ENCODE data around the gene TUBGCP3.

TUBGCP3 gene

DNA sequence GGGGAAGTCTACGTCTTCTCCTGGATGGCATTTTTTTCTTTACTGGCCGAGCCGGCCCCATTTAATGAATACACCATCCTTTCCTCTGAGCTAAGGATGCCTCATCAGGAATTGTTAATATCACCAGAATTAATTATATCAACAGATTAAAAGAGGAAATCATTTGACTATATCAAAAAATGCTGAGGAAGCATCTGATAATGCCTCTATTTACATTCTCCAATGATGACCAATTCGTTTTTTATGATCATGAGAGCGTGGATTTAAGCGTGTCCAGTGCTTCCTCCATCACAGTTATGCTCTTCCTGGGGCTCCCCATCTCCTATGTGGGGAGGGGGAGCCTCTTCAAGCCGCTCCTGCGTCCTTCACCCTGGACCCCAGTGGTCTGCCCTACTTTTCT, 58.7 kb downstream of the TUBGCP3 start:
- Histone ChIP-seq H3K9me3 (ENCODE audit: control insufficient read depth, low read length) (no peaks in the 10 kb centered on the region), H3K36me3 (ENCODE audit: control insufficient read depth, insufficient read depth, low read length) (peaks cover 19% of the 10 kb centered on the region), H3K4me1 (ENCODE audit: control insufficient read depth, insufficient read depth, low read length, poor library complexity, severe bottlenecking) (no peaks in the 10 kb centered on the region), H3K27ac (ENCODE audit: low read depth, low read length, severe bottlenecking) (no peak overlapping the region), H3K4me3 (ENCODE audit: extremely low read depth, insufficient read depth, low read length, poor library complexity, severe bottlenecking) (no peak overlapping the region)
- 90 to 100% methylated on average over 1 to 5 of the region's 8 CpGs for WGBS, 2 experiments (ENCODE audit: insufficient coverage in 2 of 2)

DNA sequence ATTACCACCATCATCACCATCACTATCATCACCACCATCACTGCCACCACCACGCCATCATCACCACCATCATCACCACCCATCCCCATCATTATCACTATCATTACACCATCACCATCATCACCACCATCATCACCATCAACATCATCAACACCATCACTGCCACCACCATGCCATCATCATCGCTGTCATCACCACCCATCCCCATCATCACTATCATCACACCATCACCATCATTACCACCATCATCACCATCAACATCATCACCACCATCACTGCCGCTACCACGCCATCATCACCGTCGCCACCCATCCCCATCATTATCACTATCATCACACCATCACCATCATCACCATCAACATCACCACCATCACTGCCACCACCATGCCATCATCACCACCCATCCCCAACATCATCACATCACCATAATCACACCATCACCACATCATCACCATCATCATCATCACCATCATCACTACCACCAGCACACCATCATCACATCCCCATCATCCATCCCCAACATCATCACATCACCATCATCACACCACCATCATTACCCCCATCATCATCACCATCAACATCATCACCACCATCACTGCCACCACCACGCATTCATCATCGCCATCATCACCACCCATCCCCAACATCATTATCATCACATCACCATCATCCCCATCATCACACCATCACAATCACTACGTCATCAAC, 61.7 kb downstream of the TUBGCP3 start:
- WGBS, 2 experiments (ENCODE audit: insufficient coverage in 2 of 2), result 90 to 91% methylated on average over 7 to 9 of the region's 9 CpGs
- Histone ChIP-seq H3K36me3 (ENCODE audit: control insufficient read depth, insufficient read depth, low read length) (peaks cover 28% of the 10 kb centered on the region), H3K9me3 (ENCODE audit: control insufficient read depth, low read length) (no peaks in the 10 kb centered on the region), H3K4me1 (ENCODE audit: control insufficient read depth, insufficient read depth, low read length, poor library complexity, severe bottlenecking) (no peaks in the 10 kb centered on the region), H3K4me3 (ENCODE audit: extremely low read depth, insufficient read depth, low read length, poor library complexity, severe bottlenecking) (no peak overlapping the region), H3K27ac (ENCODE audit: low read depth, low read length, severe bottlenecking) (no peak overlapping the region)

DNA sequence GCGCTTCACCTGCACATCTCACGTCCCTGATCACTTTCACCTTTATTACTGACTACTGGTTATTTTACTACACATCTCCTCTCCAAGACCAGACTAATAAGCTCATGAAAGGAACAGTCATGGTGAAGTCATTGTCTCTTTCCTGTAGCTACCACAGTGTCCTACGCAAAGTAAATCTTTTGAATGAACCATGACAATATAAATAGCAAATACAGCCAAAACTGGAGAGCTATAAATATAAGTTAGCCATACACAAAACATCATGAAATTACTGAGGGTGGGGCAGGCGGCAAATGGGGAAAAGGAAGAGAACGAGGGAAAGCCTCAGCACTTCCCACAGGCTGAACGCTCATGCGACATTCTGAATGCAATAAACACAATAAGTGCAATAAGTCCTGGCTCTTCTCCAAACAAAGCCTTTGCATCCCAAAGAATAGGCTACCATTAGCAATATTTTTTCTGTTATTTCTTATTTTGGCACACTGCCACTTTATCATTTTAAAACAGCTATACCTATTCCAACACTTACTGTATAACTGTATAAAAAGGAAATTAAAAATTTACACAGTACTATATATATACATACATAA, 62.5 kb downstream of the TUBGCP3 start:
- Histone ChIP-seq H3K27ac (ENCODE audit: low read depth, low read length, severe bottlenecking) (no peak overlapping the region), H3K4me1 (ENCODE audit: control insufficient read depth, insufficient read depth, low read length, poor library complexity, severe bottlenecking) (no peaks in the 10 kb centered on the region), H3K9me3 (ENCODE audit: control insufficient read depth, low read length) (no peaks in the 10 kb centered on the region), H3K4me3 (ENCODE audit: extremely low read depth, insufficient read depth, low read length, poor library complexity, severe bottlenecking) (no peak overlapping the region), H3K36me3 (ENCODE audit: control insufficient read depth, insufficient read depth, low read length) (peaks cover 34% of the 10 kb centered on the region)
- 97 to 100% methylated on average over 3 to 5 of the region's 7 CpGs for WGBS, 2 experiments (ENCODE audit: insufficient coverage in 2 of 2)

DNA sequence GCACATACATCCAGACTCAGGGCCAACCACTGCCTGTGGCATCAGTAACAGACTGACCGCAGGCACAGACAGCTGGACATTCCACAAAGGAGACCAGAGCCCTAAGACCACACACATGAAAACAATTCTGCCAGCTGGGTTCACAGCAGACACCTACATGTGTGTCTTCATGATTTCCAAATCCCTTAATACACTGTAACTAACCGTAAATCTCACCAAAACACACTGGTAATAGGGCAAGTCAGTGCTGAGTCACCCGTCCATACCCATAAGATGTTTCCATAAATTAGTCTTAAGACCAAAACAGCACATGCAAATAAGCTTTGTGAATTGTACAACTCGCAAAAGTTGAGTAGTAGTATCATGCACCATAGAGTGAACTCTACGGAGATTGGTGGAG, 65.4 kb downstream of the TUBGCP3 start:
- Histone ChIP-seq H3K4me3 (ENCODE audit: extremely low read depth, insufficient read depth, low read length, poor library complexity, severe bottlenecking) (no peak overlapping the region), H3K9me3 (ENCODE audit: control insufficient read depth, low read length) (no peaks in the 10 kb centered on the region), H3K4me1 (ENCODE audit: control insufficient read depth, insufficient read depth, low read length, poor library complexity, severe bottlenecking) (no peaks in the 10 kb centered on the region), H3K27ac (ENCODE audit: low read depth, low read length, severe bottlenecking) (no peak overlapping the region), H3K36me3 (ENCODE audit: control insufficient read depth, insufficient read depth, low read length) (peaks cover 51% of the 10 kb centered on the region)
- WGBS, 2 experiments (ENCODE audit: insufficient coverage in 2 of 2), result 85 to 96% methylated on average over 4 to 5 of the region's 5 CpGs

DNA sequence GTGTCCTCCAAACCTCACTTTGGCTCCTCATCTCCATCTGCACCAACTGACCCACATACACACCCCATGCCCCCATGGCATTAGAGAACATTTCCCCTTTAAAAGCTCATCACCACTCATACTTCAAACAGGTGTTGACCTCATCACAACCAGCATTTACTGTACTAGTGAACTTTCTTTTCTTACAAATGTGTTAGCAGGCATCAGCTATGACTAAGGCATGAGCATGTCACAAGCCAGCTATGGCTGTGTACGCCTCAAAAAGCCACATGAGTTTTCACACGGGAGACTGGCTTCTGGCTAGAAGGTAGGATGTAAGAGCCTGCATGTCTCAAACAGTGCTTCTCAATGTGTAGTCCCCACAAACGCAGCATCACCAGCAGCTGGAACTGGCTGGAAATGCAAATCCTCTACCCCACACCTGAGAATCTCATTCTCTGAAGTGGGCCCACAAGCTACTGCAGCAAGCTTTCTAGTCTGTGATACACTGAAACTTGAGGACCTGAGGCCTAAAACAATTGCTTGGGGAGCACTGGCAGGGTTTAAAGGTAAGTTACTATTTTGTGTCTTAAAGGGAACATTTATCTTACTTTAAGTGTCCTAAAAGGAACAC, 66.8 kb downstream of the TUBGCP3 start:
- no peaks in the 10 kb centered on the region for H3K4me1 ChIP-seq (ENCODE audit: control insufficient read depth, insufficient read depth, low read length, poor library complexity, severe bottlenecking)
- no peaks in the 10 kb centered on the region for H3K9me3 ChIP-seq (ENCODE audit: control insufficient read depth, low read length)
- H3K4me3 ChIP-seq (ENCODE audit: extremely low read depth, insufficient read depth, low read length, poor library complexity, severe bottlenecking), result no peak overlapping the region
- H3K36me3 ChIP-seq (ENCODE audit: control insufficient read depth, insufficient read depth, low read length), result peaks cover 58% of the 10 kb centered on the region
- 89 to 100% methylated on average over 2 to 3 of the region's 3 CpGs for WGBS, 2 experiments (ENCODE audit: insufficient coverage in 2 of 2)
- no peak overlapping the region for H3K27ac ChIP-seq (ENCODE audit: low read depth, low read length, severe bottlenecking)

DNA sequence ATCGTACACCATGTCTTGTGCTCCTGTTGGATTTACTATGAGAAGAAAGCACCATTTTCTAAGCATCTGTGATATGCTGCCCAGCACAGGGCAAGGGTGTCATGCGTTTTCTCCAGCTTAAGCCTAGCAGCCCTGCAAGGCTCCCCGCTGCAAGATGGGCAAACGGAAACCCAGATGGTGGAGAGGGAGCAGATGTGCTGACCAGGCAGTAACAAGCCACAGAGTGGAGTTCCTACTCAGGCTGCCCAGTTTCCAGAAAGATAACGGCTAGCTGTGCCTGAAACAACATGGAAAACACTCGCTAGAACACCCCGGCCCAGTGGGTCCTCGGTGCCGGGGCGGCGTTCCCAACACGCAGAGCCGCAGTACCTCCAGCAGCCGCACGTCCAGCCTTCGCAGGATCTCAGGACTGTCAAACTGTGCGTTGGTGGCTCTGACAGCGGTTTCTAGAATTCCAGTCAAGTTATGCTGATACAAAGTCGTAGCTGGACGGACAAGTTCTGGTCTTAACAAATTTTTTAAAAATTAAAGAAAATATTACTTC, 68.4 kb downstream of the TUBGCP3 start:
- Histone ChIP-seq H3K36me3 (ENCODE audit: control insufficient read depth, insufficient read depth, low read length) (peaks cover 58% of the 10 kb centered on the region), H3K4me1 (ENCODE audit: control insufficient read depth, insufficient read depth, low read length, poor library complexity, severe bottlenecking) (no peaks in the 10 kb centered on the region), H3K4me3 (ENCODE audit: extremely low read depth, insufficient read depth, low read length, poor library complexity, severe bottlenecking) (no peak overlapping the region), H3K27ac (ENCODE audit: low read depth, low read length, severe bottlenecking) (no peak overlapping the region), H3K9me3 (ENCODE audit: control insufficient read depth, low read length) (no peaks in the 10 kb centered on the region)
- WGBS, 2 experiments (ENCODE audit: insufficient coverage in 2 of 2), result 90 to 98% methylated on average over 8 to 18 of the region's 20 CpGs

DNA sequence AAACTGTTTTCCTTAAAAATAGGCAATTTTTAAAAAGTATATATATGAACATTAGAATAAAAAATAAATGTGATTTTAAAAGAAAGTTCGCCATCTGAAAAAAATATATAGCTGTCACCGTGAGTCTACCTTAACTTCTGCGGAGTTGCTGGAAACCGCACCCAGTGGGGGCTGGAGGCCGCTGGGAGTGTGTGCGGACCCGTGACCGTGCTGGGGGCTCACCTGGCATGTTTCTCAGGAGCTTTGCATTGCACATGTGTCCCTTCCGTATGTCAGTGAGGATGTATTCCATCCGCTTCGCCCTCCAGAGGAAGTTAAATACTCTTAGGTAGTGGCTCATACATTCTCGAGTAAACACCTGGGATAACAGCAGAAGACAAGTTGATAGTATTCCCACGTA, 71.7 kb downstream of the TUBGCP3 start:
- H3K4me3 ChIP-seq (ENCODE audit: extremely low read depth, insufficient read depth, low read length, poor library complexity, severe bottlenecking), result no peak overlapping the region
- no peak overlapping the region for H3K27ac ChIP-seq (ENCODE audit: low read depth, low read length, severe bottlenecking)
- H3K36me3 ChIP-seq (ENCODE audit: control insufficient read depth, insufficient read depth, low read length), result peaks cover 52% of the 10 kb centered on the region
- WGBS, 2 experiments (ENCODE audit: insufficient coverage in 2 of 2), result 96% methylated on average over 11 to 12 of the region's 13 CpGs
- no peaks in the 10 kb centered on the region for H3K4me1 ChIP-seq (ENCODE audit: control insufficient read depth, insufficient read depth, low read length, poor library complexity, severe bottlenecking)
- no peaks in the 10 kb centered on the region for H3K9me3 ChIP-seq (ENCODE audit: control insufficient read depth, low read length)

DNA sequence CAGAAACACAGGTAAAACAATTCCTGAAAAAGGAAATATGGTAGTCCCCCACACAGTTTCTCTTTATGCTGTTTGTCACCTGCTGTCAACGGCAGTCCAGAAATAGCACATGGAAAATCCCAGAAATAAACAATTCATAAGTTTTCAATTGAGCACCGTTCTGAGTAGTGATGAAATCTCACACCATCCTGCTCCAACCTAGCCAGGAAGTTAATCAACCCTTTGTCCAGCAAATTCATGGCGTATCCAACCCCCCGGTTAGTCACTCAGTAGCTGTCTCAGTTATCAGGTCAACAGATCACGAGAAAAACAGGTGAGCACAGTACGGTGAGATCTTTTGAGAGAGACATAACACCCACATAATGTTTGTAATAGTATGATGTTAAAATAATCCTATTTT, 74.2 kb downstream of the TUBGCP3 start:
- H3K4me1 ChIP-seq (ENCODE audit: control insufficient read depth, insufficient read depth, low read length, poor library complexity, severe bottlenecking), result no peaks in the 10 kb centered on the region
- peaks cover 44% of the 10 kb centered on the region for H3K36me3 ChIP-seq (ENCODE audit: control insufficient read depth, insufficient read depth, low read length)
- H3K27ac ChIP-seq (ENCODE audit: low read depth, low read length, severe bottlenecking), result no peak overlapping the region
- 95 to 100% methylated on average over 4 to 5 of the region's 6 CpGs for WGBS, 2 experiments (ENCODE audit: insufficient coverage in 2 of 2)
- H3K4me3 ChIP-seq (ENCODE audit: extremely low read depth, insufficient read depth, low read length, poor library complexity, severe bottlenecking), result no peak overlapping the region
- no peaks in the 10 kb centered on the region for H3K9me3 ChIP-seq (ENCODE audit: control insufficient read depth, low read length)

DNA sequence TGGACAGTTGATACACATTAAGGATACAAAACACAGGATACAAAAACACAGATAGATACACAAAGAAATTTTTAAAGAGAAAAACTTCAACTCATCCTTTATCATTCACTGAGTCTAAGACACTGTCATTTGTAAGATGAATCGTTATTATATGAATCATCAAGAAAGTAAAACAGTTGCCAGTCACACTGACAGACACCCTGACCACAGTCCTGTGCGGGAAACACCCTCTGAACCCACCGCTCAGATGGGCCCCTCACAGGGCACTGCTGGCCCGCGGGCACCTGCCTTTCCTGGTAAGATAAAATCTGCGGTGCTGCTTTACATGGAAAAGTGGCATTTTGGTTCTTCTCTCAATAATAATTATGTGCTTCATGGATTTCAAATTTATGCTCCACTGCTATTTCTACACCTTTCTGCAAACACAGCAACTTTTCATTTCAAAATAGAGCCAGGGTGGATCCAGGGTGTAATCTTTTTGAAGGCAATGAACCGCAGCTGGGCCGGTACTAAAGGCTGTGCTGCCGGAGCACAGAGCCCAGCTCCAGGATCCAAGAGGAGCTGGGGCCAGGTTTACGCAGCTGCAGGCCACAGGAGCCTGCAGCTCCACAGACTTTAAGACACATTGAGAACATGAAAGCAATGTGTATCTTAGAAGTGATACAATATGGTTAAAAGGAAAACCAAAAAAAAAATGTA, 76.8 kb downstream of the TUBGCP3 start:
- no peaks in the 10 kb centered on the region for H3K9me3 ChIP-seq (ENCODE audit: control insufficient read depth, low read length)
- no peak overlapping the region for H3K4me3 ChIP-seq (ENCODE audit: extremely low read depth, insufficient read depth, low read length, poor library complexity, severe bottlenecking)
- H3K4me1 ChIP-seq (ENCODE audit: control insufficient read depth, insufficient read depth, low read length, poor library complexity, severe bottlenecking), result no peaks in the 10 kb centered on the region
- H3K36me3 ChIP-seq (ENCODE audit: control insufficient read depth, insufficient read depth, low read length), result peaks cover 48% of the 10 kb centered on the region
- 95 to 96% methylated on average over 6 to 7 of the region's 10 CpGs for WGBS, 2 experiments (ENCODE audit: insufficient coverage in 2 of 2)
- no peak overlapping the region for H3K27ac ChIP-seq (ENCODE audit: low read depth, low read length, severe bottlenecking)

DNA sequence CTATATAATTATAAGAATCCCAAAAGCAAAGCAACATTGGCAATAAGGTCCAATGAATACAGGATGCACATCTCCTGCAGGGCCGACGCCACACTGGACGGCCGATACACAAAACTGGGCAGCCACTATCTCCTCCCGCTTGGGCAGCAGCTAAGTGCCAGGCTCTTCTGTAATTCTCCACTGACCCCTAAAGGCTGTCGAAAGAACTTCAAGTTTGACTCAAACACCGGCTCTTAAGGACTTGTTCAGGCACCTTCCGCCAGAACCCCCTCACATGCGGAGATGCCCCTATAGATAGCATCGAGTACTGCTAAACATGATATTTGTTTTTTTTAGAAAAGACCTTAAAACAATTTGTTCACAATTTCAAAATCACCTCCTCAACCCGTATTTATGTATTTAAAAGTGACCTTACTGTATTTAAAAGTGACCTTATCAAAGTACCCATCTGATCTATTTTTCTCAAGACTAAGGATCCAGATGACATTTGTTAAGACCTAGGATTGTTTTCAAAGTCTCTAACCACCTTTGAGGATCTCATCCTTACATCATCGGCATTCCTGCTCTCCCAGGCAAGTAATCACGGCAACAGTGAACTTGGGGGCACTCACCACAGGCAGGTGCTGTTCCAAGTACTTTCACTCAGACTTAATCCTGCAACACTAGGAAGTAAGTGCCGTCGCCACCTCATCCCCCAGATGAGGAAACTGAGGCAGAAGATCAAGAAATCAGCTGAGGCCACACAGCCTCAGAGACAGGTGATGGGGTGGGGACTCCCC, 77.8 kb downstream of the TUBGCP3 start:
- Histone ChIP-seq H3K9me3 (ENCODE audit: control insufficient read depth, low read length) (no peaks in the 10 kb centered on the region), H3K4me1 (ENCODE audit: control insufficient read depth, insufficient read depth, low read length, poor library complexity, severe bottlenecking) (no peaks in the 10 kb centered on the region), H3K4me3 (ENCODE audit: extremely low read depth, insufficient read depth, low read length, poor library complexity, severe bottlenecking) (no peak overlapping the region), H3K36me3 (ENCODE audit: control insufficient read depth, insufficient read depth, low read length) (peaks cover 42% of the 10 kb centered on the region), H3K27ac (ENCODE audit: low read depth, low read length, severe bottlenecking) (no peak overlapping the region)
- WGBS, 2 experiments (ENCODE audit: insufficient coverage in 2 of 2), result 56 to 73% methylated on average over 11 to 15 of the region's 15 CpGs
